Endothelial cell of hepatic sinusoid (primary cell): Measurements from ENCODE around the gene ZNF789.
"Not testable (repeated sequence)": the region's sequence is repeated elsewhere in the genome, so short reads cannot be mapped to it uniquely, and the experiment has no call there.

ENCODE experiments used
- in situ Hi-C: cut with HindIII; loops from 2 replicates; pipeline ENCODE4 v1.10.0; 2017; ENCODE audit warnings: low sequenced_read_pairs

The ZNF789 gene

GRCh38 chr7:99472561-99473314, at the start of gene ZNF789:
Gene ZNF789, plus strand, starts transcription at chr7:99472890. Its CDS starts 3,567 bp downstream, at chr7:99476457.
- in situ Hi-C loops = no loop called here

- in situ Hi-C loops = no loop called here
Measured at GRCh38 chr7:99424932-99425730, 47.6 kb upstream of the ZNF789 start.

GRCh38 chr7:99428972-99429566, 43.6 kb upstream of the ZNF789 start:
- in situ Hi-C loops = no loop called here

- in situ Hi-C loops = no loop called here
Measured at GRCh38 chr7:99429756-99430155, 42.9 kb upstream of the ZNF789 start.

GRCh38 chr7:99431756-99432540, 40.7 kb upstream of the ZNF789 start:
- in situ Hi-C loops = not testable (repeated sequence)

- in situ Hi-C loops = no loop called here
Measured at GRCh38 chr7:99433158-99433557, 39.5 kb upstream of the ZNF789 start.

GRCh38 chr7:99437946-99438572, 34.6 kb upstream of the ZNF789 start:
- in situ Hi-C loops = no loop called here

- in situ Hi-C loops = no loop called here
Measured at GRCh38 chr7:99438573-99439480, 33.9 kb upstream of the ZNF789 start, which contains the start of the genes CPSF4 and PTCD1. Gene CPSF4, plus strand, starts transcription at chr7:99438943. Its CDS starts 140 bp downstream, at chr7:99439083. Gene PTCD1, minus strand, starts transcription at chr7:99438798. Its CDS starts 3,556 bp downstream, at chr7:99435242.

GRCh38 chr7:99440195-99440594, 32.5 kb upstream of the ZNF789 start:
- in situ Hi-C loops = no loop called here

GRCh38 chr7:99446096-99446495, 26.6 kb upstream of the ZNF789 start:
- in situ Hi-C loops = no loop called here

GRCh38 chr7:99447943-99448342, 24.7 kb upstream of the ZNF789 start:
- in situ Hi-C loops = no loop called here

- in situ Hi-C loops = no loop called here
Measured at GRCh38 chr7:99448855-99449254, 23.8 kb upstream of the ZNF789 start.

GRCh38 chr7:99449326-99449725, 23.4 kb upstream of the ZNF789 start:
- in situ Hi-C loops = no loop called here

GRCh38 chr7:99451936-99452335, 20.8 kb upstream of the ZNF789 start:
- in situ Hi-C loops = no loop called here

- in situ Hi-C loops = no loop called here
Measured at GRCh38 chr7:99452541-99452940, 20.1 kb upstream of the ZNF789 start.

- in situ Hi-C loops = no loop called here
Measured at GRCh38 chr7:99453105-99453504, 19.6 kb upstream of the ZNF789 start.

- in situ Hi-C loops = no loop called here
Measured at GRCh38 chr7:99455874-99456273, 16.8 kb upstream of the ZNF789 start.

GRCh38 chr7:99456288-99456687, 16.4 kb upstream of the ZNF789 start:
- in situ Hi-C loops = no loop called here

- in situ Hi-C loops = no loop called here
Measured at GRCh38 chr7:99457050-99457649, 15.5 kb upstream of the ZNF789 start.
